Loucy (cell line): ENCODE measurements around the gene CACNA1C.

Source experiments
- H2AFZ ChIP-seq: fragments of 200-600 bp; sonication (generic); 2 replicates; pipeline ENCODE4 v1.6.0; 2016; ENCODE audit warnings: antibody characterized with exemption, mild to moderate bottlenecking, low read length, moderate library complexity
- H3F3A ChIP-seq: fragments of 200-600 bp; 2 replicates; pipeline ENCODE4 v1.6.0; 2016; ENCODE audit warnings: antibody characterized with exemption, low read depth, mild to moderate bottlenecking
- H3K27me3 ChIP-seq: fragments of 200-600 bp; sonication (generic); 2 replicates; pipeline ENCODE4 v1.6.1; 2014; ENCODE audit warnings: low read length, mild to moderate bottlenecking; ENCODE audit not compliant: insufficient read depth, poor library complexity, severe bottlenecking
- H3K36me3 ChIP-seq: fragments of 200-600 bp; sonication (generic); 2 replicates; pipeline ENCODE4 v1.6.1; 2016; ENCODE audit warnings: low read length; ENCODE audit not compliant: insufficient read depth
- H3K4me1 ChIP-seq: fragments of 200-600 bp; sonication (generic); 2 replicates; pipeline ENCODE4 v1.5.1; 2014; ENCODE audit warnings: low read length, mild to moderate bottlenecking; ENCODE audit not compliant: insufficient read depth, poor library complexity, severe bottlenecking
- H3K4me2 ChIP-seq: fragments of 200-600 bp; sonication (generic); 2 replicates; pipeline ENCODE4 v1.6.0; 2014; ENCODE audit warnings: antibody characterized with exemption, low read length, low read depth, mild to moderate bottlenecking; ENCODE audit not compliant: poor library complexity, severe bottlenecking
- H3K4me3 ChIP-seq: fragments of 200-600 bp; sonication (generic); 2 replicates; pipeline ENCODE4 v1.5.1; 2014; ENCODE audit warnings: low read length, mild to moderate bottlenecking, mixed read lengths; ENCODE audit not compliant: poor library complexity, severe bottlenecking
- H3K79me2 ChIP-seq: fragments of 200-600 bp; sonication (generic); 2 replicates; pipeline ENCODE4 v1.6.1; 2014; ENCODE audit warnings: low read length; ENCODE audit not compliant: insufficient read depth
- H3K9ac ChIP-seq: fragments of 200-600 bp; sonication (generic); 2 replicates; pipeline ENCODE4 v1.6.0; 2014; ENCODE audit warnings: mild to moderate bottlenecking, low read depth, low read length, moderate library complexity; ENCODE audit not compliant: poor library complexity, severe bottlenecking
- H3K9me2 ChIP-seq: fragments of 200-600 bp; sonication (generic); replicated peaks from 2 replicates; pipeline ENCODE4 v1.6.1; 2016; ENCODE audit warnings: low read depth, low read length, mixed read lengths
- H3K9me3 ChIP-seq: fragments of 200-600 bp; sonication (generic); 2 replicates; pipeline ENCODE4 v1.6.1; 2014; ENCODE audit warnings: mild to moderate bottlenecking, antibody characterized with exemption, low read length, low read depth; ENCODE audit not compliant: insufficient read depth
- H4K20me1 ChIP-seq: fragments of 200-600 bp; sonication (generic); 2 replicates; pipeline ENCODE4 v1.6.0; 2014; ENCODE audit warnings: antibody characterized with exemption, low read length, mild to moderate bottlenecking; ENCODE audit not compliant: insufficient read depth, poor library complexity, severe bottlenecking
- CTCF ChIP-seq: fragments of 200-600 bp; sonication (generic); conservative IDR thresholded peaks from 2 replicates; pipeline ENCODE4 v1.5.1; 2014; ENCODE audit warnings: mild to moderate bottlenecking, antibody characterized with exemption, low read length
- EZH2phosphoT487 ChIP-seq: fragments of 200-600 bp; IDR thresholded peaks from 2 replicates; pipeline ENCODE4 v1.6.1; 2018; ENCODE audit warnings: antibody characterized with exemption, mild to moderate bottlenecking, moderate library complexity, borderline replicate concordance

Gene CACNA1C

GRCh38 chr12:2013086-2013485 lies 39.7 kb upstream of the CACNA1C start:
- no peaks in the 10 kb centered on the region for H3K9me3 ChIP-seq
- no peaks in the 10 kb centered on the region for H4K20me1 ChIP-seq
- no peaks in the 10 kb centered on the region for H3K79me2 ChIP-seq
- H3K9ac ChIP-seq, result no peak overlapping the region
- no peak overlapping the region for H3K4me3 ChIP-seq
- TF ChIP-seq EZH2phosphoT487, result no peak
- no peak for TF ChIP-seq CTCF
- H3K4me2 ChIP-seq, result no peak overlapping the region
- H3K4me1 ChIP-seq, result no peaks in the 10 kb centered on the region
- no peaks in the 10 kb centered on the region for H3K27me3 ChIP-seq
- no peaks in the 10 kb centered on the region for H3K9me2 ChIP-seq
- no peaks in the 10 kb centered on the region for H3K36me3 ChIP-seq
- H3F3A ChIP-seq, result no peaks in the 10 kb centered on the region
- no peak overlapping the region for H2AFZ ChIP-seq

GRCh38 chr12:2013527-2014223 lies 39.1 kb upstream of the CACNA1C start:
- Histone ChIP-seq H3K79me2 (no peaks in the 10 kb centered on the region), H2AFZ (no peak overlapping the region), H3K4me3 (no peak overlapping the region), H3K27me3 (no peaks in the 10 kb centered on the region), H3K4me2 (no peak overlapping the region), H4K20me1 (no peaks in the 10 kb centered on the region), H3K4me1 (no peaks in the 10 kb centered on the region), H3F3A (no peaks in the 10 kb centered on the region), H3K36me3 (no peaks in the 10 kb centered on the region), H3K9me3 (no peaks in the 10 kb centered on the region), H3K9ac (no peak overlapping the region), H3K9me2 (no peaks in the 10 kb centered on the region)
- no peak for TF ChIP-seq EZH2phosphoT487
- no peak for TF ChIP-seq CTCF

- H3K4me1 ChIP-seq, result no peaks in the 10 kb centered on the region
Measured at GRCh38 chr12:2014231-2014630, 38.6 kb upstream of the CACNA1C start.

More at GRCh38 chr12:2014231-2014630, 38.6 kb upstream of the CACNA1C start:
- H3K79me2 ChIP-seq, result no peaks in the 10 kb centered on the region
- H4K20me1 ChIP-seq, result no peaks in the 10 kb centered on the region
- no peaks in the 10 kb centered on the region for H3K9me3 ChIP-seq
- H3K4me3 ChIP-seq, result no peak overlapping the region
- H3K9ac ChIP-seq, result no peak overlapping the region
- H3K4me2 ChIP-seq, result no peak overlapping the region
- H3K27me3 ChIP-seq, result no peaks in the 10 kb centered on the region
- no peak overlapping the region for H2AFZ ChIP-seq
- no peaks in the 10 kb centered on the region for H3K9me2 ChIP-seq
- H3F3A ChIP-seq, result no peaks in the 10 kb centered on the region
- H3K36me3 ChIP-seq, result no peaks in the 10 kb centered on the region
- no peak for TF ChIP-seq EZH2phosphoT487
- no peak for TF ChIP-seq CTCF
